Measurements from ENCODE around the gene SMOC2. TPM values are rescaled to one million over a fixed set of nuclear protein-coding genes. Genes with fewer than 3 reads are reported as not detected.

SMOC2 gene
- total RNA-seq, 1 donor from 2014 or later: not detected

DNA sequence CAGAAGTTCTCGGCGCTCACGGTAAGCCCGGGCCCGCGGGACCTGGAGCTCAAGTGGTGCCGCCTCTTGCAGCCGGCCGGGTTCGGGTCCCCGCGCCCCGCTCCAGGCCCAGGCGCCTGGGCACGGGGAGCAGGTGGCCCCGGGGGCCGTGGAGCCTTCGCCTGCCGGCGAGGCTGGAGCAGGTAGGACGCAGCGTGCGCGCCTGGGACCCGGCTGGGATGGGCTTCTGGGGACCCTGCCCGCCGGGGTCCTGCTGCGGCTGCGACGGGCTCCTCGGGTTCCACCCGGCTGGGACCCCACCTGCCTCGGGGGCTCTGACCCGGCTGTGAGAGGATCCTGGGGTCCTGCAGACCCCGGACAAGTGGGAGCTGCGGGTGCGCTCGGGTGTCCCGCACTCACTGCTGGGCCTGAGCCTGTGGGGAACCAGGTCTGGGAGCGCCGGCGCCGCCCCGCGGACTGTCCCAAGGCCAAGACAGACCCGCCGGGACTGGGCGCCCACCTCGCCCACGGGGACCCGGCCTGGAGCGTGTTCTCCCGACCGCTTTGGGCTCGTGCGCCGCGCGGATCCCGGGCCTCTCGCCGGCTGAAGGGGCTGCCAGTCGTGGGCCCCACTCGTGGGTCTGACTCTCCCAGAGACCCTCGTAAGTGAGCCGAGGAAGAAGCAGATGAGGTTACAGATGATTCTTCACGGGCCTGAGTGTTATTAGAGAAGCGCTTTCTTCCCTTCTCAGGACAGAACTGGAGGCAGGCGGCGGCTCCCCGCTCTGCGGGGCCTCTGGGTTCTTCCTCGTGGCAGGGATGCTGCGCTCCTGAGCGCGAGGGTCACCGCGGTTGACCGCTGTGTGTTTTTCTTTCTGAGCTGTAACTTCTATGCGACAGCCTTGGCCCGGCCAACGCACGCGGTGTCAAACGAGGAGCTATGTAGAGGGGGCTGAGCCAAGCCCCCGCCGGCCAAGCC lies 729 bp downstream of the SMOC2 start:
- H3K4me1 Mint-ChIP-seq (ENCODE audit: low read depth): no peaks in the 10 kb centered on the region
- H3K27ac Mint-ChIP-seq: no peak overlapping the region
- no peaks in the 10 kb centered on the region for H3K36me3 Mint-ChIP-seq (ENCODE audit: low read depth)
- peaks cover 23% of the 10 kb centered on the region for H3K27me3 Mint-ChIP-seq (ENCODE audit: insufficient read depth)
- DNase-seq (ENCODE audit: low spot score): no peak
- H3K4me3 Mint-ChIP-seq: no peak overlapping the region
- intact Hi-C loops (cut with micrococcal nuclease): no loop called here
- H3K9me3 Mint-ChIP-seq: no peaks in the 10 kb centered on the region

DNA sequence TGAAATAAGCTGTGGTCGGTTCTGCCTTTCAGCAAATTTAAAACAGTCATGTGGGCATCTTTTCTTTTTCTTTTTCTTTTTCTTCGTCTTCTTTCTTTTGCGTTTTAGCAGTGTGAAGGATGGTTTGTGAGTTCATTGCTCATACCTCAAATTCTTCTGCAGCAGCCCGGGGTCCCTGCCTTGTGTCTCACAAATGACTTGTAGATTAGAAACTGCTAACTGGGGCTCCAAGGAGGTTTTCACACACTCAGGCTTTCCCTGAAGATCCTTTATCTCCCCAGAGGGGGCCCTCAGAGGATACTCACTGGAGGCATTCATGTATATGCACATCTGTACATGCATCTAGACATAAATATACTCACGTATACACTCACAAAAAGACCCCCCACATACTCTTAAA lies 1.7 kb downstream of the SMOC2 start:
- Mint-ChIP-seq H3K36me3 (ENCODE audit: low read depth) (no peaks in the 10 kb centered on the region), H3K9me3 (no peaks in the 10 kb centered on the region)

GRCh38 chr6:168447282-168447681 lies 6.3 kb downstream of the SMOC2 start:
- H3K27ac Mint-ChIP-seq: no peak overlapping the region
- intact Hi-C loops (cut with micrococcal nuclease): no loop called here
- no peak overlapping the region for H3K4me3 Mint-ChIP-seq
- H3K9me3 Mint-ChIP-seq: no peaks in the 10 kb centered on the region
- H3K27me3 Mint-ChIP-seq (ENCODE audit: insufficient read depth): peaks cover 13% of the 10 kb centered on the region
- H3K36me3 Mint-ChIP-seq (ENCODE audit: low read depth): no peaks in the 10 kb centered on the region
- no peaks in the 10 kb centered on the region for H3K4me1 Mint-ChIP-seq (ENCODE audit: low read depth)
- no peak for DNase-seq (ENCODE audit: low spot score)

More for the DNA sequence above, 1.7 kb downstream of the SMOC2 start:
- Mint-ChIP-seq H3K27ac (no peak overlapping the region), H3K4me3 (no peak overlapping the region), H3K4me1 (ENCODE audit: low read depth) (no peaks in the 10 kb centered on the region), H3K27me3 (ENCODE audit: insufficient read depth) (peaks cover 20% of the 10 kb centered on the region)
- no peak for DNase-seq (ENCODE audit: low spot score)
- intact Hi-C loops (cut with micrococcal nuclease): no loop called here

GRCh38 chr6:168447700-168448099 lies 6.7 kb downstream of the SMOC2 start:
- Mint-ChIP-seq H3K27me3 (ENCODE audit: insufficient read depth) (peaks cover 10% of the 10 kb centered on the region), H3K9me3 (no peaks in the 10 kb centered on the region), H3K27ac (no peak overlapping the region), H3K4me3 (no peak overlapping the region), H3K36me3 (ENCODE audit: low read depth) (no peaks in the 10 kb centered on the region), H3K4me1 (ENCODE audit: low read depth) (no peaks in the 10 kb centered on the region)
- intact Hi-C loops (cut with micrococcal nuclease): no loop called here
- no peak for DNase-seq (ENCODE audit: low spot score)

GRCh38 chr6:168448243-168448855 lies 7.4 kb downstream of the SMOC2 start:
- Mint-ChIP-seq H3K9me3 (no peaks in the 10 kb centered on the region), H3K4me3 (no peak overlapping the region), H3K27ac (no peak overlapping the region), H3K27me3 (ENCODE audit: insufficient read depth) (peaks cover 3% of the 10 kb centered on the region), H3K36me3 (ENCODE audit: low read depth) (no peaks in the 10 kb centered on the region), H3K4me1 (ENCODE audit: low read depth) (no peaks in the 10 kb centered on the region)
- no peak for DNase-seq (ENCODE audit: low spot score)
- intact Hi-C loops (cut with micrococcal nuclease): no loop called here

GRCh38 chr6:168450917-168451316 lies 9.9 kb downstream of the SMOC2 start:
- Mint-ChIP-seq H3K27me3 (ENCODE audit: insufficient read depth) (no peaks in the 10 kb centered on the region), H3K36me3 (ENCODE audit: low read depth) (no peaks in the 10 kb centered on the region), H3K27ac (no peak overlapping the region), H3K4me1 (ENCODE audit: low read depth) (no peaks in the 10 kb centered on the region), H3K4me3 (no peak overlapping the region), H3K9me3 (no peaks in the 10 kb centered on the region)
- no peak for DNase-seq (ENCODE audit: low spot score)
- intact Hi-C loops (cut with micrococcal nuclease): no loop called here

- H3K4me1 Mint-ChIP-seq (ENCODE audit: low read depth): no peaks in the 10 kb centered on the region
- no peak for DNase-seq (ENCODE audit: low spot score)
- no peak overlapping the region for H3K4me3 Mint-ChIP-seq
- H3K27ac Mint-ChIP-seq: no peak overlapping the region
- no peaks in the 10 kb centered on the region for H3K27me3 Mint-ChIP-seq (ENCODE audit: insufficient read depth)
- no peaks in the 10 kb centered on the region for H3K9me3 Mint-ChIP-seq
- intact Hi-C loops (cut with micrococcal nuclease): no loop called here
- no peaks in the 10 kb centered on the region for H3K36me3 Mint-ChIP-seq (ENCODE audit: low read depth)
These were observed 11.0 kb downstream of the SMOC2 start for GRCh38 chr6:168451805-168452517.

GRCh38 chr6:168452685-168453377 lies 11.8 kb downstream of the SMOC2 start:
- Mint-ChIP-seq H3K27ac (no peak overlapping the region), H3K9me3 (no peaks in the 10 kb centered on the region), H3K36me3 (ENCODE audit: low read depth) (no peaks in the 10 kb centered on the region), H3K4me1 (ENCODE audit: low read depth) (no peaks in the 10 kb centered on the region), H3K4me3 (no peak overlapping the region), H3K27me3 (ENCODE audit: insufficient read depth) (no peaks in the 10 kb centered on the region)
- intact Hi-C loops (cut with micrococcal nuclease): no loop called here
- no peak for DNase-seq (ENCODE audit: low spot score)

- Mint-ChIP-seq H3K27me3 (ENCODE audit: insufficient read depth) (no peaks in the 10 kb centered on the region), H3K4me3 (no peak overlapping the region), H3K36me3 (ENCODE audit: low read depth) (no peaks in the 10 kb centered on the region), H3K9me3 (no peaks in the 10 kb centered on the region), H3K4me1 (ENCODE audit: low read depth) (no peaks in the 10 kb centered on the region), H3K27ac (no peak overlapping the region)
- intact Hi-C loops (cut with micrococcal nuclease): no loop called here
- DNase-seq (ENCODE audit: low spot score): no peak
These were observed 15.0 kb downstream of the SMOC2 start for GRCh38 chr6:168455847-168456530.

GRCh38 chr6:168456907-168457652 lies 16.1 kb downstream of the SMOC2 start:
- no peaks in the 10 kb centered on the region for H3K36me3 Mint-ChIP-seq (ENCODE audit: low read depth)

DNA sequence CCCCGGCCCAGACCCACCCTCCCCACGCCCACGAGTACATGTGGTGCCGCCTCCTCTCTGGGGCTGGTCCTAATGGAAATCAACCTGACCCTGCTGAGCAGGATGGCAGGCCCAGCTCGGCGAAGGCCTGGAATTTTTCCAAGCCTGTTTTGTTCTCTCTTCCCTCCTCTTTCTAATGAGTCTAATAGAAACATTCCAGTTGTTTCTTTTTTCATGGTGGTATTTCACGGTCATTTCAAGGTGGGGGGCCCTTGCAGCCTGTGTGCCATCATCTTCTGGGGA lies 16.6 kb downstream of the SMOC2 start:
- Mint-ChIP-seq H3K27ac (no peak overlapping the region), H3K27me3 (ENCODE audit: insufficient read depth) (peaks cover 1% of the 10 kb centered on the region), H3K4me1 (ENCODE audit: low read depth) (no peaks in the 10 kb centered on the region), H3K36me3 (ENCODE audit: low read depth) (no peaks in the 10 kb centered on the region), H3K4me3 (no peak overlapping the region), H3K9me3 (no peaks in the 10 kb centered on the region)
- intact Hi-C loops (cut with micrococcal nuclease): no loop called here
- DNase-seq (ENCODE audit: low spot score): no peak

More at GRCh38 chr6:168456907-168457652, 16.1 kb downstream of the SMOC2 start:
- DNase-seq (ENCODE audit: low spot score): no peak
- intact Hi-C loops (cut with micrococcal nuclease): no loop called here
- Mint-ChIP-seq H3K27me3 (ENCODE audit: insufficient read depth) (no peaks in the 10 kb centered on the region), H3K4me3 (no peak overlapping the region), H3K9me3 (no peaks in the 10 kb centered on the region), H3K27ac (no peak overlapping the region), H3K4me1 (ENCODE audit: low read depth) (no peaks in the 10 kb centered on the region)

- no peaks in the 10 kb centered on the region for H3K4me1 Mint-ChIP-seq (ENCODE audit: low read depth)
- no peaks in the 10 kb centered on the region for H3K9me3 Mint-ChIP-seq
- intact Hi-C loops (cut with micrococcal nuclease): no loop called here
- H3K27ac Mint-ChIP-seq: no peak overlapping the region
- H3K27me3 Mint-ChIP-seq (ENCODE audit: insufficient read depth): peaks cover 2% of the 10 kb centered on the region
- H3K36me3 Mint-ChIP-seq (ENCODE audit: low read depth): no peaks in the 10 kb centered on the region
- H3K4me3 Mint-ChIP-seq: no peak overlapping the region
- DNase-seq (ENCODE audit: low spot score): no peak
These were observed 17.1 kb downstream of the SMOC2 start for GRCh38 chr6:168458101-168458500.
